Activated naive CD8-positive, alpha-beta T cell treated with anti-CD3 and anti-CD28 coated beads, Interleukin-2, amount 50 U/mL, for 24 hours (primary cell): Measurements from ENCODE around the gene LINGO1.

ENCODE experiments used
- ATAC-seq: fragments of 150-1000 bp; cut with Tn5 transposase; one replicate; pipeline ENCODE4 v1.10.0; 2021
- DNase-seq: peaks from one replicate; pipeline ENCODE4 v3.0.0; 2021
- H3K27ac Mint-ChIP-seq: one replicate; pipeline ENCODE4 v1.8.0; 2021; ENCODE audit warnings: mild to moderate bottlenecking, mixed read lengths
- H3K27me3 Mint-ChIP-seq: one replicate; pipeline ENCODE4 v1.8.0; 2021; ENCODE audit warnings: mixed read lengths
- H3K36me3 Mint-ChIP-seq: one replicate; pipeline ENCODE4 v1.8.0; 2021; ENCODE audit warnings: low read depth, mixed read lengths
- H3K4me1 Mint-ChIP-seq: one replicate; pipeline ENCODE4 v1.8.0; 2021; ENCODE audit warnings: mixed read lengths
- H3K4me3 Mint-ChIP-seq: one replicate; pipeline ENCODE4 v1.8.0; 2021; ENCODE audit warnings: mild to moderate bottlenecking, moderate library complexity, mixed read lengths
- H3K9me3 Mint-ChIP-seq: one replicate; pipeline ENCODE4 v1.8.0; 2021; ENCODE audit warnings: mixed read lengths

Gene LINGO1

GRCh38 chr15:77630956-77631744 lies 1.6 kb downstream of the LINGO1 start:
- H3K27ac Mint-ChIP-seq: no peak overlapping the region
- H3K4me3 Mint-ChIP-seq: no peak overlapping the region
- ATAC-seq (no peak), DNase-seq (no peak)
- no peaks in the 10 kb centered on the region for H3K36me3 Mint-ChIP-seq
- H3K27me3 Mint-ChIP-seq: peaks cover 50% of the 10 kb centered on the region
- peaks cover 8% of the 10 kb centered on the region for H3K4me1 Mint-ChIP-seq
- H3K9me3 Mint-ChIP-seq: no peaks in the 10 kb centered on the region

DNA sequence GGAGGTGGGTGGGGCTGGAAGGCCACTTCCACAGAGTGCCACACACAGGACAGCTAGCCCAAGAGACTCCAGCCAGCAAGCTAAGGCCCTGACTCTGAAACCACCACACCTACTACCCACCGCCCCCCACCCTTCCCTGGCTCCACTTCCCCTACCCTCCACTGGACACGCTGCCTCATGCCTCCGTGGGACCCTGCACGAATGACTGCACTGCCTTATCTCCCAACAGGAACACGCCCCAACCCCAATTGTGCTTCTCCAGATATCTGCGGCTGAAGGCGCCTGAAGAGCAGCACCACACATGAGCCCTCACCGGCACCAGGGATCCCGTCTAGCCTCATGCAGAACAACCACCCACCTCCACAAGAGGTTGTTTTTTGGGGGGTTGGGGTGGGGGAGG lies 2.7 kb downstream of the LINGO1 start:
- Mint-ChIP-seq H3K4me3 (no peak overlapping the region), H3K27me3 (peaks cover 44% of the 10 kb centered on the region), H3K27ac (no peak overlapping the region)

GRCh38 chr15:77629070-77630030 lies 3.4 kb downstream of the LINGO1 start:
- no peak overlapping the region for H3K4me3 Mint-ChIP-seq
- ATAC-seq (no peak), DNase-seq (no peak)
- no peaks in the 10 kb centered on the region for H3K9me3 Mint-ChIP-seq
- no peaks in the 10 kb centered on the region for H3K36me3 Mint-ChIP-seq
- peaks cover 8% of the 10 kb centered on the region for H3K4me1 Mint-ChIP-seq
- no peak overlapping the region for H3K27ac Mint-ChIP-seq
- H3K27me3 Mint-ChIP-seq: peaks cover 41% of the 10 kb centered on the region

More for the DNA sequence above, 2.7 kb downstream of the LINGO1 start:
- Mint-ChIP-seq H3K4me1 (peaks cover 8% of the 10 kb centered on the region), H3K9me3 (no peaks in the 10 kb centered on the region), H3K36me3 (no peaks in the 10 kb centered on the region)
- DNase-seq (no peak), ATAC-seq (no peak)

GRCh38 chr15:77628010-77628409 lies 4.7 kb downstream of the LINGO1 start:
- Mint-ChIP-seq H3K4me3 (no peak overlapping the region), H3K4me1 (no peaks in the 10 kb centered on the region), H3K27ac (no peak overlapping the region), H3K27me3 (peaks cover 32% of the 10 kb centered on the region), H3K9me3 (no peaks in the 10 kb centered on the region), H3K36me3 (no peaks in the 10 kb centered on the region)
- no peak for ATAC-seq
- no peak for DNase-seq

- Mint-ChIP-seq H3K9me3 (no peaks in the 10 kb centered on the region), H3K4me1 (no peaks in the 10 kb centered on the region), H3K36me3 (no peaks in the 10 kb centered on the region), H3K4me3 (no peak overlapping the region), H3K27me3 (peaks cover 32% of the 10 kb centered on the region), H3K27ac (no peak overlapping the region)
- no peak for ATAC-seq
- DNase-seq: no peak
Measured at GRCh38 chr15:77627581-77627980, 5.1 kb downstream of the LINGO1 start.

GRCh38 chr15:77627067-77627466 lies 5.6 kb downstream of the LINGO1 start:
- H3K9me3 Mint-ChIP-seq: no peaks in the 10 kb centered on the region
- H3K4me1 Mint-ChIP-seq: no peaks in the 10 kb centered on the region
- H3K4me3 Mint-ChIP-seq: no peak overlapping the region
- DNase-seq (no peak), ATAC-seq (no peak)
- H3K36me3 Mint-ChIP-seq: no peaks in the 10 kb centered on the region
- H3K27ac Mint-ChIP-seq: no peak overlapping the region
- peaks cover 32% of the 10 kb centered on the region for H3K27me3 Mint-ChIP-seq

DNA sequence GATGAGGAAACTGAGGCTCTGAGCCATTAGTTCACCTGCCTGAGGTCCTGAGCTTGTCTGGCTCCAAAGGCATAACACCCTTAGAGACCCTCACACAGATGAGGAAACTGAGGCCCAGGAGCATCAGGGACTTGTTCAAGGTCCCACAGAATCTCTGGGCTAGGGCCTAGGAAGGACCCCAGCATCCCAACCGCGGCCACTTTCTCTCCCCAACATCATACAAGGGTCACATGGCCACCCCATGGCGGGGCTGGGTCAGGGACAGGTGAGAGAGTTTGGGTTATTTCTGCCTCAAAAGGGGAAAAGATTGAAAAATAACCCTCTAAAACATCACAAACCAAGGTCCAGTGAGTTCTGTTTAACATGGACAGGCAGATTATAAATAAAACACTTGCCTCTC lies 6.7 kb downstream of the LINGO1 start:
- Mint-ChIP-seq H3K4me1 (no peaks in the 10 kb centered on the region), H3K27me3 (peaks cover 24% of the 10 kb centered on the region), H3K4me3 (no peak overlapping the region), H3K27ac (no peak overlapping the region), H3K36me3 (no peaks in the 10 kb centered on the region), H3K9me3 (no peaks in the 10 kb centered on the region)
- ATAC-seq: no peak
- DNase-seq: no peak

- no peak overlapping the region for H3K4me3 Mint-ChIP-seq
- no peaks in the 10 kb centered on the region for H3K36me3 Mint-ChIP-seq
- H3K4me1 Mint-ChIP-seq: no peaks in the 10 kb centered on the region
- H3K27ac Mint-ChIP-seq: no peak overlapping the region
- no peaks in the 10 kb centered on the region for H3K9me3 Mint-ChIP-seq
- H3K27me3 Mint-ChIP-seq: peaks cover 20% of the 10 kb centered on the region
- ATAC-seq (no peak), DNase-seq (no peak)
Measured at GRCh38 chr15:77625376-77625775, 7.3 kb downstream of the LINGO1 start.

GRCh38 chr15:77624868-77625267 lies 7.8 kb downstream of the LINGO1 start:
- H3K9me3 Mint-ChIP-seq: no peaks in the 10 kb centered on the region
- H3K4me1 Mint-ChIP-seq: no peaks in the 10 kb centered on the region
- ATAC-seq (no peak), DNase-seq (no peak)
- peaks cover 15% of the 10 kb centered on the region for H3K27me3 Mint-ChIP-seq
- no peak overlapping the region for H3K27ac Mint-ChIP-seq
- no peaks in the 10 kb centered on the region for H3K36me3 Mint-ChIP-seq
- no peak overlapping the region for H3K4me3 Mint-ChIP-seq

- no peak overlapping the region for H3K27ac Mint-ChIP-seq
- H3K36me3 Mint-ChIP-seq: no peaks in the 10 kb centered on the region
- H3K27me3 Mint-ChIP-seq: peaks cover 11% of the 10 kb centered on the region
- DNase-seq (no peak), ATAC-seq (no peak)
- H3K4me1 Mint-ChIP-seq: no peaks in the 10 kb centered on the region
- no peaks in the 10 kb centered on the region for H3K9me3 Mint-ChIP-seq
- no peak overlapping the region for H3K4me3 Mint-ChIP-seq
Measured at GRCh38 chr15:77623755-77624524, 8.8 kb downstream of the LINGO1 start.

DNA sequence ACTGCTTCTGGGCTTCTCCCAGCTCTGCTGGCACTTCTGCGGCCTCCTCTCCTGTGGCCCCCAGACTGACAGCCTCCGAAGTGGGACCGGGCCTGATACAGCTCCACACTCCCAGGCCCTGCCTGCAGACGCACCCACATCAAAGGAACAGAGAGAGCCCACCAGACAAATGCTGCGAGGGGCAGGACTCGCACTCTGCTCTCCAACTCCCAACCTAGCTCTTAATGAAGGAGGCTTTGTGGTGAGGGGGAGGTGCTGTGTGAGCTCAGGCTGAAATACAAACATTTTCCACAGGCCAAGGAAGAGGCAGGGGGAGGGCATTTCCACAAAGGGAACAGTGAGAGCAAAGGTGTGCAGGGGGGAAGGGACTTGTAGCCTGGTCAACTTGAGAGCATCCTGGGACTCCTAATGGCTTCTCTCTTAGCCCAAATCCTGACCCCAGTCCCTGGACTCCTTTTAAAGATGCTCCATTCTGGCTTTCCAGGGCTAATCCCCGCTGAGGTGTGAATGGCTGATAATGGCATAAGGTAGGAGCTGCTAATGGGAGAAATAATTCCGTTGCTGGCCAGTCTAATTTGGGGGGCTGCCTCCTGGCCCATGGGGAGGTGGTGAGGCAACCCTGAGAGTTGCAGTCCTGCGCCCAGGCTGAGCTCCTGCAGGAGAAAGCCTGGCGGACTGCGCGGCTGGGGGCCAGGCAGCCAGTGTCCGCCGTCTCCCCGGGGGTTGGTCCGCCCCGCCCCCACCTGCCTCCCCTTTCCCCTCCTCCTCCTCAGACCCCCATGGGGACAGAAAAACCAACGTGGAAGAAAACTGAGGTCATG lies 9.6 kb downstream of the LINGO1 start:
- DNase-seq (no peak), ATAC-seq (no peak)
- H3K27ac Mint-ChIP-seq: no peak overlapping the region
- no peaks in the 10 kb centered on the region for H3K4me1 Mint-ChIP-seq
- no peaks in the 10 kb centered on the region for H3K36me3 Mint-ChIP-seq
- H3K4me3 Mint-ChIP-seq: no peak overlapping the region
- peaks cover 8% of the 10 kb centered on the region for H3K27me3 Mint-ChIP-seq
- H3K9me3 Mint-ChIP-seq: no peaks in the 10 kb centered on the region

DNA sequence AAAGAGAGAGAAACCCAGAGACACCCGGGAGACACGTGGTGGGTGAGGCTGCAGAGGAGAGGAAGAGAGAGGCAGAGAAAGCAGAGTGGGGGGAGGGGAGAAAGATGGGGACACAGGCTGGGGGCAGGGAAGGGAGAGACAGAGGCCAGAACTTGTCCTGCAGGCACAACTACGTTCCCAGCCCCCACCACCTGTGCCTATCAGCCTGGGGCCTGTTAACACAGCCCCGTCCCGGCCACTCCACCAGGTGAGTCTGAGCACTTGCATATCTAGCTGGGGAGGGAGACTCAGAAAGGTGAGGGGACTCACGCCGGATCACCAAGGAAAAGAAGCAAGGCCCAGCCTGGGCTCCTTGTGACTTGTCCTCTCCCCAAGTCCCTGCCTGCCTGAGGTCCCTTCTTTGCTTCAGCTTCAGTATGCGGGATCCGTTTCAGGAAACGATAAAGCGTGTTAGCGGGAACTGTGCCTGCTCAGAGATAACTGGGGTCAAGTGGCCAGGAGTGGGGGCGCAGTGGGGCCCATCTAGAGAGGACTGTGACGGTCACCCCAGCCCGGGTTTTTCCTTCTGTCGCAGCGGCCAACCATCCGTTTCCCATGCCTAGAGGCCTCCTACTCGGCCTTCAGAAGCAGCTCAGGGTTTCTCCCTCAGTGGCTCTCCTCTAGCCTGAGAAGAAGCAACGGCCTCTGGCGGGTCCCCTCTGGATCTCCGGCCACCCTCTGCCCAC lies 10.3 kb downstream of the LINGO1 start:
- Mint-ChIP-seq H3K27me3 (peaks cover 8% of the 10 kb centered on the region), H3K4me3 (no peak overlapping the region), H3K4me1 (no peaks in the 10 kb centered on the region), H3K36me3 (no peaks in the 10 kb centered on the region), H3K9me3 (no peaks in the 10 kb centered on the region), H3K27ac (no peak overlapping the region)
- no peak for DNase-seq
- no peak for ATAC-seq

- Mint-ChIP-seq H3K4me1 (no peaks in the 10 kb centered on the region), H3K27me3 (peaks cover 8% of the 10 kb centered on the region), H3K9me3 (no peaks in the 10 kb centered on the region), H3K36me3 (no peaks in the 10 kb centered on the region), H3K27ac (no peak overlapping the region), H3K4me3 (no peak overlapping the region)
- no peak for DNase-seq
- no peak for ATAC-seq
Measured at GRCh38 chr15:77621847-77622208, 10.9 kb downstream of the LINGO1 start.
